Activated naive CD8-positive, alpha-beta T cell (primary cell): Measurements from ENCODE around the gene PITPNM3.

ENCODE experiments used
- H3K27ac Mint-ChIP-seq: one replicate; pipeline ENCODE4 v1.8.0; 2021; ENCODE audit warnings: mixed read lengths
- H3K27me3 Mint-ChIP-seq: one replicate; pipeline ENCODE4 v1.8.0; 2021; ENCODE audit warnings: mixed read lengths
- H3K36me3 Mint-ChIP-seq: one replicate; pipeline ENCODE4 v1.8.0; 2021; ENCODE audit warnings: mixed read lengths
- H3K4me1 Mint-ChIP-seq: one replicate; pipeline ENCODE4 v1.8.0; 2021; ENCODE audit warnings: low read depth, mixed read lengths
- H3K4me3 Mint-ChIP-seq: one replicate; pipeline ENCODE4 v1.8.0; 2021; ENCODE audit warnings: mild to moderate bottlenecking, mixed read lengths
- H3K9me3 Mint-ChIP-seq: one replicate; pipeline ENCODE4 v1.8.0; 2021; ENCODE audit warnings: low read depth, mixed read lengths

Gene PITPNM3

GRCh38 chr17:6531575-6531974 is 24.8 kb downstream of the PITPNM3 start:
- no peaks in the 10 kb centered on the region for H3K36me3 Mint-ChIP-seq
- H3K4me3 Mint-ChIP-seq = no peak overlapping the region
- no peak overlapping the region for H3K27ac Mint-ChIP-seq
- H3K4me1 Mint-ChIP-seq = no peaks in the 10 kb centered on the region
- H3K27me3 Mint-ChIP-seq = peaks cover 2% of the 10 kb centered on the region
- H3K9me3 Mint-ChIP-seq = no peaks in the 10 kb centered on the region

- Mint-ChIP-seq H3K27me3 (peaks cover 2% of the 10 kb centered on the region), H3K36me3 (no peaks in the 10 kb centered on the region), H3K27ac (no peak overlapping the region), H3K4me3 (no peak overlapping the region), H3K9me3 (no peaks in the 10 kb centered on the region), H3K4me1 (no peaks in the 10 kb centered on the region)
These were observed 25.9 kb downstream of the PITPNM3 start for GRCh38 chr17:6530324-6530920.

GRCh38 chr17:6528557-6528956 is 27.8 kb downstream of the PITPNM3 start:
- Mint-ChIP-seq H3K27me3 (peaks cover 2% of the 10 kb centered on the region), H3K4me1 (no peaks in the 10 kb centered on the region), H3K9me3 (no peaks in the 10 kb centered on the region), H3K27ac (no peak overlapping the region), H3K4me3 (no peak overlapping the region), H3K36me3 (no peaks in the 10 kb centered on the region)

GRCh38 chr17:6526362-6527152 is 29.8 kb downstream of the PITPNM3 start:
- H3K27ac Mint-ChIP-seq = no peak overlapping the region
- no peaks in the 10 kb centered on the region for H3K36me3 Mint-ChIP-seq
- no peak overlapping the region for H3K4me3 Mint-ChIP-seq
- no peaks in the 10 kb centered on the region for H3K9me3 Mint-ChIP-seq
- no peaks in the 10 kb centered on the region for H3K27me3 Mint-ChIP-seq
- H3K4me1 Mint-ChIP-seq = no peaks in the 10 kb centered on the region

GRCh38 chr17:6525731-6526130 is 30.6 kb downstream of the PITPNM3 start:
- Mint-ChIP-seq H3K27me3 (no peaks in the 10 kb centered on the region), H3K27ac (no peak overlapping the region), H3K4me3 (no peak overlapping the region), H3K36me3 (no peaks in the 10 kb centered on the region), H3K9me3 (no peaks in the 10 kb centered on the region), H3K4me1 (no peaks in the 10 kb centered on the region)

- Mint-ChIP-seq H3K4me1 (no peaks in the 10 kb centered on the region), H3K27ac (no peak overlapping the region), H3K36me3 (no peaks in the 10 kb centered on the region), H3K27me3 (no peaks in the 10 kb centered on the region), H3K9me3 (no peaks in the 10 kb centered on the region), H3K4me3 (no peak overlapping the region)
These were observed 31.2 kb downstream of the PITPNM3 start for GRCh38 chr17:6525141-6525540.

- Mint-ChIP-seq H3K36me3 (no peaks in the 10 kb centered on the region), H3K27ac (no peak overlapping the region), H3K9me3 (no peaks in the 10 kb centered on the region), H3K4me1 (no peaks in the 10 kb centered on the region), H3K27me3 (no peaks in the 10 kb centered on the region), H3K4me3 (no peak overlapping the region)
These were observed 31.8 kb downstream of the PITPNM3 start for GRCh38 chr17:6524520-6524919.

GRCh38 chr17:6523809-6524355 is 32.5 kb downstream of the PITPNM3 start:
- no peaks in the 10 kb centered on the region for H3K36me3 Mint-ChIP-seq
- no peak overlapping the region for H3K4me3 Mint-ChIP-seq
- no peaks in the 10 kb centered on the region for H3K27me3 Mint-ChIP-seq
- no peaks in the 10 kb centered on the region for H3K9me3 Mint-ChIP-seq
- no peak overlapping the region for H3K27ac Mint-ChIP-seq
- H3K4me1 Mint-ChIP-seq = no peaks in the 10 kb centered on the region

- Mint-ChIP-seq H3K9me3 (no peaks in the 10 kb centered on the region), H3K36me3 (no peaks in the 10 kb centered on the region), H3K4me3 (no peak overlapping the region), H3K4me1 (no peaks in the 10 kb centered on the region), H3K27ac (no peak overlapping the region), H3K27me3 (no peaks in the 10 kb centered on the region)
These were observed 33.0 kb downstream of the PITPNM3 start for GRCh38 chr17:6523330-6523729.

GRCh38 chr17:6521586-6521985 is 34.8 kb downstream of the PITPNM3 start:
- no peak overlapping the region for H3K4me3 Mint-ChIP-seq

GRCh38 chr17:6517062-6517461 is 39.3 kb downstream of the PITPNM3 start:
- Mint-ChIP-seq H3K27ac (no peak overlapping the region), H3K9me3 (no peaks in the 10 kb centered on the region), H3K4me1 (no peaks in the 10 kb centered on the region), H3K4me3 (no peak overlapping the region), H3K27me3 (peaks cover 3% of the 10 kb centered on the region), H3K36me3 (no peaks in the 10 kb centered on the region)

More at GRCh38 chr17:6521586-6521985, 34.8 kb downstream of the PITPNM3 start:
- Mint-ChIP-seq H3K27me3 (no peaks in the 10 kb centered on the region), H3K27ac (no peak overlapping the region), H3K36me3 (no peaks in the 10 kb centered on the region), H3K9me3 (no peaks in the 10 kb centered on the region), H3K4me1 (no peaks in the 10 kb centered on the region)

GRCh38 chr17:6514371-6514770 is 42.0 kb downstream of the PITPNM3 start:
- H3K4me3 Mint-ChIP-seq = no peak overlapping the region
- H3K27me3 Mint-ChIP-seq = peaks cover 3% of the 10 kb centered on the region
- no peak overlapping the region for H3K27ac Mint-ChIP-seq

GRCh38 chr17:6512552-6512951 is 43.8 kb downstream of the PITPNM3 start:
- Mint-ChIP-seq H3K36me3 (no peaks in the 10 kb centered on the region), H3K4me3 (no peak overlapping the region), H3K9me3 (no peaks in the 10 kb centered on the region), H3K4me1 (no peaks in the 10 kb centered on the region), H3K27ac (no peak overlapping the region), H3K27me3 (peaks cover 3% of the 10 kb centered on the region)

More at GRCh38 chr17:6514371-6514770, 42.0 kb downstream of the PITPNM3 start:
- H3K9me3 Mint-ChIP-seq = no peaks in the 10 kb centered on the region
- no peaks in the 10 kb centered on the region for H3K4me1 Mint-ChIP-seq
- no peaks in the 10 kb centered on the region for H3K36me3 Mint-ChIP-seq

GRCh38 chr17:6510321-6510977 is 45.9 kb downstream of the PITPNM3 start:
- Mint-ChIP-seq H3K36me3 (no peaks in the 10 kb centered on the region), H3K4me1 (no peaks in the 10 kb centered on the region), H3K27me3 (peaks cover 3% of the 10 kb centered on the region), H3K4me3 (no peak overlapping the region), H3K27ac (no peak overlapping the region), H3K9me3 (no peaks in the 10 kb centered on the region)

- no peaks in the 10 kb centered on the region for H3K4me1 Mint-ChIP-seq
- no peaks in the 10 kb centered on the region for H3K9me3 Mint-ChIP-seq
- H3K36me3 Mint-ChIP-seq = no peaks in the 10 kb centered on the region
- H3K27me3 Mint-ChIP-seq = peaks cover 3% of the 10 kb centered on the region
- H3K27ac Mint-ChIP-seq = no peak overlapping the region
- H3K4me3 Mint-ChIP-seq = no peak overlapping the region
These were observed 46.4 kb downstream of the PITPNM3 start for GRCh38 chr17:6509921-6510320.
